Inflammatory macrophage (primary cell): ENCODE results near the gene GRAMD2A.
A peak's percentile ranks its signal among the peaks of the same experiment; 100 is the strongest.

Experiments used
- DNase-seq, 2 donors: peaks; one replicate each; pipeline ENCODE4 v3.0.0-alpha.2; 2020 to 2022

GRAMD2A gene

DNA sequence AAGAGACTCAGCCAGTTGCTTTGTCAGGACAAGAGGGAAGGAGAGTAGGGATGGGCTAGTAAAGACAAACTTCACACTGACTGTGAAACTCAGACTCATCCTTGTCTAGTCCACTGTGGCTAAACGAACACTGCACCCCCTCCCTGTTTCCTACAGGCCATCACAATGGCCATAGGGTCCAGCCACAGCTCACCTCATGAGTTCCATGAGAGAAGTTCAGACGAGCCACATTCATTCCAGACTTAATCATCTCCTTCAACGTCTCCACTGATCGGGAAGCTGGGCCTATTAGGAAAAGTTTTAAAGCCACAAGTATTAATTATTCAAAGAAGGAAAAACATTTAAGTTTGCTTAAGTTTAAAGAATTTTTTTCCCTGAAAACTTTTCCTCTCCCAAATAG is 19.6 kb upstream of the GRAMD2A start:
- DNase-seq = no peak

DNA sequence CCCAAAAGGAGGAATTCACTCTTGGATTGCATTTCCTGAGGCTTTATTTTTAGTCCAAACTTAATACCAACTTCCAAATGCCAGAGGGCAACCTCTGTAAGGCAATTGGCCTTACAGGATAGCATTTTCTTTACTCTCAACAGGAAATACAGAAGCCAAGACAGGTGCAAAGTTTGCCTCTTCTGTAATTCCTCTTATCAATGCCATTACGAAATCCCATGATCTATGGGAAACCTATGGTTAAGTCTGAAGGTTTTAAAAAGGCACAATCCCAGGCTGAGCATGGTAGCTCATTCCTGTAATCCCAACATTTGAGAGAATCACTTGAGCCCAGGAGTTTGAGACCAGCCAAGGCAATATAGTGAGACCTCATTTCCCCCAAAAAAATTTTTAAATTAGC is 18.5 kb upstream of the GRAMD2A start:
- no peak for DNase-seq

GRCh38 chr15:72207558-72208085 is 10.0 kb upstream of the GRAMD2A start:
- no peak for DNase-seq

GRCh38 chr15:72206677-72207000 is 9.1 kb upstream of the GRAMD2A start:
- DNase-seq = no peak

DNA sequence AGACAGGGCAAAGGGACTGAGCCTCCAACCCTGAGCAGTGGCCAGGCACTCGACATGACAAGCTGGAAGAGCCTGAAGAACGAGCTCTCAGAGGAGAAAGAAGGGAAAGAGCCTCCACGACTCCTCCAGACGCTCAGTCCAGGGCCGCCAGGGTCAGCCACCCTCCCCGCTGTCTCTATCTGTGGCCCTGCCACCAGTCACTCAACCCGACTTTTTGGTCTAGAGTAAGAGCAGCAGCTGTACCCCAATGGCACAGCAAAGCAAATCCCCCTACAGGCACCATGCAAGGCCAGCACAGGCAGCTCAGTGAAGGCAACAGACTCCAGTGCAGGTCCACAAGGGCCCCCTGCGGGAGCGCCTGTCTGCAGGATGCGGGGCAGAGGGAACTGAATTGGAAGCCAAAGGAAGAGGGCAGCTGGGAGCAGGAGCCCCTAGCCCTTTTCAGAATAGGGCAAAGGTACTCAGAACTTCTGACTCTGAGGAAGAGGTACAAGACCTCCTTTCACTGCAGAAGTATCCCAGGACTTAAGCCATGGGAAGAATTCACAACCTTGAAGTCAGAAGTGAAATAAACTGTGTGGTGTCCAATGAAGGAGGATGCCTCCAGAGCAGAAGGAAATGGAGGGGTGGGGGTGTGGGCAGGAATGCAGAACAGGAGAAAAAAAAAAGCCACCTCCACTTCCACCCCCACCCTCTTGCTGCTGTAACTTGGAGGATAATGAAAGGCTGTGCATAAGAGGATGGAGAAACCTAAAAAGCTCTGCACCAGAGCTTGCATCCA is 8.5 kb upstream of the GRAMD2A start:
- no peak for DNase-seq

- DNase-seq = no peak
These were observed 7.7 kb upstream of the GRAMD2A start for GRCh38 chr15:72205273-72205672.

DNA sequence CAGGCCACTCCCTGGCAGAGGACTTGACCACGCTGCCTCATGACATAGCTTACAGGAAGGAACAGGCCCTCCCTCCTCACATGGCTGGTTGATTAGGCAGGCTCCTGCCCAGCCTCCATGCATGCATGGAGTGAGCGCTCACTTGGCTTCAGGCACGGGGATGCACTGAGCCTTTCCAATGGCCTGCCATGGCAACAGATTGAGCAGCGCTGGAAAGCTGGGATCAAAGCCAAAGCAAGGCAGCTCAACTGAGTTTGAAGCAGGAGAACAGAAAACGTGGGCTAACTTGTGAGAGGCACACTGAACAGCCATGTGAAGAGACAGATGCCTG is 5.9 kb upstream of the GRAMD2A start:
- no peak for DNase-seq

DNA sequence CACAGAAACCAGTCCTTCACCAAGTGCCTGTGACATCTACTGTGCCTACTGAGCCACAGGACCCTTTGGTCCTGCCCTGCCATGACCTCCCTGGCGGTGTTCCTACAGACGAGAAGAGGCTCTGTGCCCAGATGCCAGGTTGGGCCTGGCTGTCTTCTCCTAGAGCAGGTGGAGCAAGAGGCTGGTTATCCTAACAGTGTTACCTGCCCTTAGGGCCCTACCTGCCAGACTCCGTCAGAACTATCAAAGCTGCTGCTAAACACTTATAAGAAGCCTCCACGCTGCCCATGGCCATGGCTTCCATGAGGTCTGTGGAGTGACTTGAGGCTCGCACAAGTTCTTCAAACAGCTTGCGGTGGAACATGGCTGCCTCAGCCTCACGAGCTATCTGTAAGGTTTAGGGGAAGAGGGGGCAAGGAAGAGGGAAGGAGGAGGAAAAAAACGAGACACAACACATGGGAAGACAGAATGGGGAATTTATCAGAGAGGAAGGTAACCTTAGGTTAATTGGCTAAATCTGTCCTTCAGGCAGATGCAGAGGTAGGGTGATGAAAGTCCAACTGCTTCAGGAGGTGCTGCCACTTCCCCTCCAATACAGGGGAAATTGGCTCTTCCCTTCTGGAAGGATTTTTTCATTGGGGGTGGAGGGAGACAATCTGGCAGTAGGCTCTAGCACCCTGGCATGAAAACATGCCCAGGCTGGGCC is 5.4 kb upstream of the GRAMD2A start:
- DNase-seq = no peak

- no peak for DNase-seq
These were observed 4.7 kb upstream of the GRAMD2A start for GRCh38 chr15:72202302-72202701.

- peak in 1 of 2 donors; percentile 38 for DNase-seq
These were observed 3.9 kb upstream of the GRAMD2A start for GRCh38 chr15:72201391-72201921.

- peak; percentile 34 to 71 for DNase-seq
These were observed 3.0 kb upstream of the GRAMD2A start for GRCh38 chr15:72200395-72201237.

GRCh38 chr15:72199721-72200212 is 2.2 kb upstream of the GRAMD2A start:
- DNase-seq = peak; percentile 66 to 72

DNA sequence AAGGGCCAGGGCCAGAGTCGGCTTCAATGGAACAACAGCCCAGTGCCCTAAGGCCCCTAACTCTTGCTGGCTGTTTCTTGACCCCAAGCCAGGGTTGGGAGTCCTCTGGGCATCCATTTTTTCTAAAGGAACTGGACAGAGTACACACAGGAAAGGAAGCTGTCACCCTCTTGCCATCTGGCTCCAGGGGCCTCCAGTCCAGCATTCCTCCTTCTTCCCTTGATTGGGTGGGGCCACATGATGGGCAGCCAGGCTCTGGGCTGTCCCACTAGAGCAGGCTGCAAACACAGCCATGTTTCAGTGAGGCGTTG is 1.6 kb upstream of the GRAMD2A start:
- no peak for DNase-seq

- DNase-seq = no peak
These were observed 993 bp upstream of the GRAMD2A start for GRCh38 chr15:72198356-72199204.

DNA sequence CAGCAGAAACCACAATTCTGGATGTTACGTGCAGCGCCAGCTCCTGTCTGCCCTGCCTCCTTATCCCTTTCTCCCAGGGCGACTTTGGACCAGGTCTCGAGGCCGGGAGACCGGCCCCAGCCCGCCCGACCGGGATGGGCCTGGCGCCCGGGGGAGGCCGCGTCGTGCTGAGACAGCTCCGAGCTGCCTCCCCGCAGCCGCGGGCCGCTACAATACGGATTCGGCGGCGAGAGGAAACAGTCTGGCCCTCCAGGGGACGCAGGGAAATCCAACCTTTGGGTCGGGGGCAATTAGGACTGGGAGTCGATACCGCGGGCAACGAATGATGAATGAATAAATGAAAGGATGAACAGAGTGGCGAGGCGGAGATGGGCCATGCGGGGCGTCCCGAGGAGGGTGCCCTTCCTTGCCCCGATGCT is 537 bp downstream of the GRAMD2A start:
- no peak for DNase-seq

GRCh38 chr15:72196409-72197040 is 1.1 kb downstream of the GRAMD2A start:
- no peak for DNase-seq

- DNase-seq = peak; percentile 95 to 96
These were observed 2.5 kb downstream of the GRAMD2A start for GRCh38 chr15:72195101-72195511.

- DNase-seq = no peak
These were observed 3.7 kb downstream of the GRAMD2A start for GRCh38 chr15:72193836-72194396.

DNA sequence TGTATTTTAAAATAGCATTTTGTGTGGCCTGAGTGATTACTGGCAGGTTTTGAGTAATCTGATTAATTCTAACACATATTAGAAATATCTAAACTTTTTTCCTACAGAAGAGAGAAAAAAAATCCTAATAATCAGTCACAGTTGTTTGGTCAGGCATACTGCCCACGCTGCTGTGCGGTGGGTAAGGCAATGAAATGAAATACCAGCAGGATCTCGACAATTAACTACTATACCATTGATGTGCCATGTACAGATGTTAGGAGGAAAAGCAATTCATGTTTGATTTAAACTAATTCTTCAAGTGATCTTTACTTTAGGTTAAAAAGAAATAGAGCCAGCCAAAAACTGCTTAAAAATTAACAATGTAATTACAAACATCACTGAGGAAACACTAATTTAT is 5.2 kb downstream of the GRAMD2A start:
- DNase-seq = no peak

GRCh38 chr15:72189250-72189902 is 8.2 kb downstream of the GRAMD2A start:
- DNase-seq = no peak
